Measurements from ENCODE around the gene CAPN15.
"Not testable (repeated sequence)": the region's sequence is repeated elsewhere in the genome, so short reads cannot be mapped to it uniquely, and the experiment has no call there.

CAPN15 gene

GRCh38 chr16:527015-527903 lies at the start of gene CAPN15:
Gene CAPN15, plus strand, starts transcription at chr16:527712. Its CDS starts 19,127 bp downstream, at chr16:546839.
- TF ChIP-seq CTCF (IDR thresholded peaks at IDR 0.05; ENCODE audit: insufficient read depth, missing control alignments) = no peak
- DNase-seq (ENCODE audit: insufficient read length, low spot score) (no peak), FAIRE-seq (no peak)

- DNase-seq (ENCODE audit: insufficient read length, low spot score); FAIRE-seq: not testable (repeated sequence)
Observed at GRCh38 chr16:478287-478686, 49.2 kb upstream of the CAPN15 start.

- no peak for TF ChIP-seq CTCF (IDR thresholded peaks at IDR 0.05; ENCODE audit: insufficient read depth, missing control alignments)
- FAIRE-seq (no peak), DNase-seq (ENCODE audit: insufficient read length, low spot score) (no peak)
Observed at GRCh38 chr16:482468-483185, 44.9 kb upstream of the CAPN15 start.

GRCh38 chr16:483341-484075 lies 44.0 kb upstream of the CAPN15 start:
- FAIRE-seq = no peak
- no peak for TF ChIP-seq CTCF (IDR thresholded peaks at IDR 0.05; ENCODE audit: insufficient read depth, missing control alignments)
- DNase-seq (ENCODE audit: insufficient read length, low spot score) = no peak

- FAIRE-seq (no peak), DNase-seq (ENCODE audit: insufficient read length, low spot score) (no peak)
- TF ChIP-seq CTCF (IDR thresholded peaks at IDR 0.05; ENCODE audit: insufficient read depth, missing control alignments) = no peak
Observed at GRCh38 chr16:489606-490005, 37.9 kb upstream of the CAPN15 start.

DNA sequence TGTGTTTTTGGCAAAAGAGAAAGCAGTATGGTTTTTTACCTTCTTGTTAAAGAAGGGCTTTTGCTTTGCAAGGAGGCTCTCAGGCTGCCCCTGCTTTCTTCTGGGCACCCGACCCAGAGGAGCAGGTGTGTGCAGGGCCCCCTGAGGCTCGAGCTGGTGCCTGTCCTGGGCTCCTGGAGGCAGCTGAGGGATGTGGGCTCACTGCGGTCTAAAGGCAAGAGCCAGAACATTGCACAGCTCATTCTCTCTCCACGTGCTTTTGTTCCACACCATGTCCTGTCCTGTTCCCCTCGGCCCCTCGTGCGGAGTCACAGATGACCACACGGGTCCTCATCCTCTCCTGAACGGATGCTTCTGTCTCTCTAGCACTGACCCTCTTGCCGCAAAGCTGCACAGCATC lies 36.7 kb upstream of the CAPN15 start:
- DNase-seq (ENCODE audit: insufficient read length, low spot score) = no peak
- TF ChIP-seq CTCF (IDR thresholded peaks at IDR 0.05; ENCODE audit: insufficient read depth, missing control alignments) = no peak
- FAIRE-seq = no peak

- FAIRE-seq (no peak), DNase-seq (ENCODE audit: insufficient read length, low spot score) (no peak)
- TF ChIP-seq CTCF (IDR thresholded peaks at IDR 0.05; ENCODE audit: insufficient read depth, missing control alignments) = no peak
Observed at GRCh38 chr16:491220-491919, 36.1 kb upstream of the CAPN15 start.

Measured in D721Med (cell line).